PC-3 (cell line): ENCODE results near the gene OLFML2B.

Source experiments
- EZH2 ChIP-seq: fragments of 300-600 bp; sonication (generic); IDR thresholded peaks from one replicate; pipeline ENCODE4 v1.6.1; 2017; ENCODE audit warnings: antibody characterized with exemption, mild to moderate bottlenecking, low read length; ENCODE audit not compliant: unreplicated experiment
- EZH2phosphoT487 ChIP-seq: fragments of 300-600 bp; sonication (generic); IDR thresholded peaks from 2 replicates; pipeline ENCODE4 v1.6.1; 2018; ENCODE audit warnings: mild to moderate bottlenecking, antibody characterized with exemption, low read length, borderline replicate concordance
- TF ChIP-seq, protein P1 (sequence below): fragments of 300-600 bp; sonication (generic); conservative IDR thresholded peaks from 2 replicates; pipeline ENCODE4 v1.5.1; 2017; ENCODE audit warnings: antibody characterized with exemption, low read depth, mild to moderate bottlenecking, low read length

DNA sequence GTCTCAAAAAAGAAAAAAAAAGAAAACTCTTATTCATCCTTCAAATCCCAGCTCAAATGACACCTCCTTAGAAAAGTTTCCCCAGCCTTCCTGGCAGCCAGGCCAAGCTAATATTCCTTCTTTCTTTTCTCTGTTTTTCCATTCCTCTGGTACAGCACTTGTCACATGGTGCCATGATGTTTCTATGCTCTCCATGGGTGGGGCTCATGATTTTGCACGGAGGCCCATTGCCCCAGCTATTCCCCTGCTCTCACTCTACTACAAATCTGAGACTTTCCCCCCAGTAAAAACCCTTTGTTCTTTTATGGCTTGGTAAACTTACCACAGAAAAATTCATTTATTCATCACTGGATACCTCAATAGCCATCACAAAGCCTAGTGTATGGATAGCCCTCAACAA is 26.5 kb downstream of the OLFML2B start:
- TF ChIP-seq, protein P1, sequence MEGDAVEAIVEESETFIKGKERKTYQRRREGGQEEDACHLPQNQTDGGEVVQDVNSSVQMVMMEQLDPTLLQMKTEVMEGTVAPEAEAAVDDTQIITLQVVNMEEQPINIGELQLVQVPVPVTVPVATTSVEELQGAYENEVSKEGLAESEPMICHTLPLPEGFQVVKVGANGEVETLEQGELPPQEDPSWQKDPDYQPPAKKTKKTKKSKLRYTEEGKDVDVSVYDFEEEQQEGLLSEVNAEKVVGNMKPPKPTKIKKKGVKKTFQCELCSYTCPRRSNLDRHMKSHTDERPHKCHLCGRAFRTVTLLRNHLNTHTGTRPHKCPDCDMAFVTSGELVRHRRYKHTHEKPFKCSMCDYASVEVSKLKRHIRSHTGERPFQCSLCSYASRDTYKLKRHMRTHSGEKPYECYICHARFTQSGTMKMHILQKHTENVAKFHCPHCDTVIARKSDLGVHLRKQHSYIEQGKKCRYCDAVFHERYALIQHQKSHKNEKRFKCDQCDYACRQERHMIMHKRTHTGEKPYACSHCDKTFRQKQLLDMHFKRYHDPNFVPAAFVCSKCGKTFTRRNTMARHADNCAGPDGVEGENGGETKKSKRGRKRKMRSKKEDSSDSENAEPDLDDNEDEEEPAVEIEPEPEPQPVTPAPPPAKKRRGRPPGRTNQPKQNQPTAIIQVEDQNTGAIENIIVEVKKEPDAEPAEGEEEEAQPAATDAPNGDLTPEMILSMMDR: no peak
- no peak for TF ChIP-seq EZH2
- no peak for TF ChIP-seq EZH2phosphoT487
